Measurements from ENCODE around the gene ZSWIM8. TPM values are rescaled to one million over a fixed set of nuclear protein-coding genes. Genes with fewer than 3 reads are reported as not detected.
A peak's percentile ranks its signal among the peaks of the same experiment; 100 is the strongest.

ZSWIM8 gene
- total RNA-seq, 1 experiment from 2014 or later: 49.5 TPM

DNA sequence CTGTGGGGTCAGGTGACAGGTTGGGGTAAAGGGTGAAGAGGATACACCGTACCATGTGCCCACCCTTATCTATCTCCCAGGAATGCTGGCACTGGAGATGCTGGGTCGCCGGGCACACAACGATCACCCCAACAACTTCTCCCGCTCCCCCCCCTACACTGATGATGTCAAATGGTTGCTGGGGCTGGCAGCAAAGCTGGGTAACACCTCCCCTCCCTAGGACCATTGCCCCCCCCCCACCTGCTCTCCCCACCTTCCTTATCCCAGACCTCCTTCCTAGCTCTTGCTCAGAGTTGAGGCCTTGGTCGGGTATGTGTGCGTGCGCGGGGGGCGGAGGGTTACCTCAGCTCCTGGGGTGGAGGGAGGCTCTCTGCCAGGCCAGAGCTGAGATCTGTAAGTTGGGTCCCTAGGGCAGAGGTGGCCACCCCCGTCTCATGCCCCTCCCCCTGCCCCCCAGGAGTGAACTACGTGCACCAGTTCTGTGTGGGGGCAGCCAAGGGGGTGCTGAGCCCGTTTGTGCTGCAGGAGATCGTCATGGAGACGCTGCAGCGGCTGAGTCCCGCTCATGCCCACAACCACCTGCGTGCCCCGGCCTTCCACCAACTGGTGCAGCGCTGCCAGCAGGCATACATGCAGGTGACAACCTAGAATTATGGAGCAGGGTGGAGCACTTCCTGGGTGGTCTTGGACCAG lies 15.3 kb downstream of the ZSWIM8 start:
- H3K4me1 ChIP-seq (ENCODE audit: low read length): peaks cover 7% of the 10 kb centered on the region
- no peaks in the 10 kb centered on the region for H4K20me1 ChIP-seq (ENCODE audit: insufficient read depth, low read depth, low read length)
- no peaks in the 10 kb centered on the region for H3K27me3 ChIP-seq (ENCODE audit: low read length)
- H3K79me2 ChIP-seq (ENCODE audit: low read length): no peaks in the 10 kb centered on the region
- no peak overlapping the region for H3K27ac ChIP-seq (ENCODE audit: low read length)
- no peak overlapping the region for H3K4me3 ChIP-seq (ENCODE audit: low read length)
- no peak for DNase-seq
- H3K4me2 ChIP-seq (ENCODE audit: low read depth, low read length, poor library complexity, severe bottlenecking): no peak overlapping the region
- peaks cover 28% of the 10 kb centered on the region; the same call in 1 of the 2 replicates for H3K36me3 ChIP-seq (ENCODE audit: insufficient read depth, low read length)
- H3K9me2 ChIP-seq (replicated peaks; ENCODE audit: insufficient read depth, low read length): no peaks in the 10 kb centered on the region
- no peaks in the 10 kb centered on the region for H3K9me3 ChIP-seq (ENCODE audit: low read length)
- H3K9ac ChIP-seq (ENCODE audit: low read length): no peak overlapping the region
- no peak overlapping the region for H2AFZ ChIP-seq (ENCODE audit: low read length)

DNA sequence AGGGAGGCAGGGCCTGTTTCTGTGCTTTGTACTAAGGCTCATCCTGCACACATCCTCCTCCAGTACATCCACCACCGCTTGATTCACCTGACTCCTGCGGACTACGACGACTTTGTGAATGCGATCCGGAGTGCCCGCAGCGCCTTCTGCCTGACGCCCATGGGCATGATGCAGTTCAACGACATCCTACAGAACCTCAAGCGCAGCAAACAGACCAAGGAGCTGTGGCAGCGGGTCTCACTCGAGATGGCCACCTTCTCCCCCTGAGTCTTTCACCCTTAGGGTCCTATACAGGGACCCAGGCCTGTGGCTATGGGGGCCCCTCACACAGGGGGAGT lies 15.8 kb downstream of the ZSWIM8 start:
- Histone ChIP-seq H3K4me1 (ENCODE audit: low read length) (peaks cover 7% of the 10 kb centered on the region), H3K4me2 (ENCODE audit: low read depth, low read length, poor library complexity, severe bottlenecking) (no peak overlapping the region), H3K27ac (ENCODE audit: low read length) (no peak overlapping the region), H3K4me3 (ENCODE audit: low read length) (no peak overlapping the region), H3K9ac (ENCODE audit: low read length) (no peak overlapping the region), H4K20me1 (ENCODE audit: insufficient read depth, low read depth, low read length) (no peaks in the 10 kb centered on the region), H3K9me2 (replicated peaks; ENCODE audit: insufficient read depth, low read length) (no peaks in the 10 kb centered on the region), H3K9me3 (ENCODE audit: low read length) (no peaks in the 10 kb centered on the region), H3K79me2 (ENCODE audit: low read length) (no peaks in the 10 kb centered on the region), H3K27me3 (ENCODE audit: low read length) (no peaks in the 10 kb centered on the region), H2AFZ (ENCODE audit: low read length) (no peak overlapping the region), H3K36me3 (ENCODE audit: insufficient read depth, low read length) (peaks cover 32% of the 10 kb centered on the region; the same call in 1 of the 2 replicates)
- DNase-seq: no peak

DNA sequence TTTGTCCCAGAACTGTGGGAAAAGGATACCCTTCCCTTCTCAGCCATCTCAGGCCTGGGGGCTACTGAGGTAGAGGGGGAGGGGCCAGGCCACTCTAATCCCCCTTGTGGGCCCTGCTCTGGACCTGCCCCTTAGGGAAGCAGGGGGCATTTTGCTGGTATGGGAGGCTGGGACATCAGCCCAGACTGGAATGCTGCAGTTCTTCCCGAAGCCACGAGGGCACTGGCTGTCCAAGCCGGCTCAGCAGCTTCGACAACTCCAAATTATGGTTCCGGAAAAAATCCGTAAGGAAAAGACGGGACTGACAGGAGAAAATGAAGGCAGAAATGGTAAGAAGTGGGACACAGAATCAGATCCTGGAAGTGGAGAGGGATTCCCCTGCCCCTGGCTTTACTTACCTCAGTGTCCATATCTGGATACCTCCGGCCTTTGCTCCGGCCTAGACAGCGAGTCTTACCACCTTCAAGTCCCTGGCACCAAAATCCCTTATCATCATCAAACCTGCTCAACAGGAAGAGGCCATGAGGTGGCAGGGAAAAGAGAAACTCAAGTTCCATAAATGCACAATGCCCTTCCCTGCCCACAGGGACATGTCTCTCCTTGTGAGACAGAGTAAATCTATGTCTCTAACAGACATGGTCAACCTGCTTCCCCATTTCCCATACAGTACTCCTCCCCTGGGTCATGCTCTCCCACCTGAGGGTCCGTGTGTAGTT lies 17.0 kb downstream of the ZSWIM8 start:
- no peak overlapping the region for H3K4me2 ChIP-seq (ENCODE audit: low read depth, low read length, poor library complexity, severe bottlenecking)
- no peaks in the 10 kb centered on the region for H4K20me1 ChIP-seq (ENCODE audit: insufficient read depth, low read depth, low read length)
- no peak overlapping the region for H3K9ac ChIP-seq (ENCODE audit: low read length)
- no peaks in the 10 kb centered on the region for H3K27me3 ChIP-seq (ENCODE audit: low read length)
- H3K27ac ChIP-seq (ENCODE audit: low read length): no peak overlapping the region
- H2AFZ ChIP-seq (ENCODE audit: low read length): no peak overlapping the region
- H3K36me3 ChIP-seq (ENCODE audit: insufficient read depth, low read length): peaks cover 33% of the 10 kb centered on the region; the same call in 1 of the 2 replicates
- H3K9me3 ChIP-seq (ENCODE audit: low read length): no peaks in the 10 kb centered on the region
- peaks cover 7% of the 10 kb centered on the region for H3K4me1 ChIP-seq (ENCODE audit: low read length)
- H3K9me2 ChIP-seq (replicated peaks; ENCODE audit: insufficient read depth, low read length): no peaks in the 10 kb centered on the region
- no peak for DNase-seq
- 0 out of 2 replicates have a peak, but pooled peaks cover 3% of the 10 kb centered on the region for H3K79me2 ChIP-seq (ENCODE audit: low read length)
- H3K4me3 ChIP-seq (ENCODE audit: low read length): no peak overlapping the region

DNA sequence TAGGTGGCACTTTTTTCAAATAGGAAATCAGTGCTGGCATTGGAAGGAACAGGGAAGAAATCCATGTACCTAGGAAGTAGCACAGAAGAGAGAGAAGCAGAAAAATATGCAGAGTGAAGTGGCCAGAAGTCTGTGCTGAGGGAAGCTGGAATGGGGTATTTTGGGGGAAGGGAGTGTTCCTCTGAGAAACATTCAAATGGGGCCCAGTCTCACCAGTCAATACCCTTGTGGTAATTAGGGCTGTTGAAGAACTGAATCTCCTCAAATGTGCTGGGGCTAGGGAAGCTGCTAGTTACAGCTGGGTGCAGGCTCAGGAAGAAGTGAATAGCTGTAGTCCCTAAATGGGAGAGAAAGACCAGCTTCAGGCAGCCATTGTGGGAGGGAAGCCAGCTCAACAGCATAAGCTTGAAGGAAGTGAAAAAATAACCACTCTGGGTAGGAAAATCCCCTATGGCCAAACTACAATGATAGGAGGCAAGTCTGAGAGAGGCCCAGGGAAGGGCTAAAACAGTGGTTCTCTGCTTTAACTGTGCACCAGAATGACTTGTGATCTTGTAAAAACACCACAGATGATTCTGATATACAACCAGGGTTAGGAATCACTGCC lies 18.4 kb downstream of the ZSWIM8 start:
- H3K27ac ChIP-seq (ENCODE audit: low read length): peak overlapping the region; percentile 11
- no peak overlapping the region for H3K9ac ChIP-seq (ENCODE audit: low read length)
- H4K20me1 ChIP-seq (ENCODE audit: insufficient read depth, low read depth, low read length): no peaks in the 10 kb centered on the region
- no peaks in the 10 kb centered on the region for H3K9me3 ChIP-seq (ENCODE audit: low read length)
- no peak overlapping the region for H2AFZ ChIP-seq (ENCODE audit: low read length)
- H3K4me2 ChIP-seq (ENCODE audit: low read depth, low read length, poor library complexity, severe bottlenecking): no peak overlapping the region
- H3K4me1 ChIP-seq (ENCODE audit: low read length): peaks cover 9% of the 10 kb centered on the region
- peaks cover 12% of the 10 kb centered on the region for H3K79me2 ChIP-seq (ENCODE audit: low read length)
- H3K36me3 ChIP-seq (ENCODE audit: insufficient read depth, low read length): peaks cover 27% of the 10 kb centered on the region; the same call in 1 of the 2 replicates
- no peak overlapping the region for H3K4me3 ChIP-seq (ENCODE audit: low read length)
- no peaks in the 10 kb centered on the region for H3K9me2 ChIP-seq (replicated peaks; ENCODE audit: insufficient read depth, low read length)
- H3K27me3 ChIP-seq (ENCODE audit: low read length): no peaks in the 10 kb centered on the region
- no peak for DNase-seq

DNA sequence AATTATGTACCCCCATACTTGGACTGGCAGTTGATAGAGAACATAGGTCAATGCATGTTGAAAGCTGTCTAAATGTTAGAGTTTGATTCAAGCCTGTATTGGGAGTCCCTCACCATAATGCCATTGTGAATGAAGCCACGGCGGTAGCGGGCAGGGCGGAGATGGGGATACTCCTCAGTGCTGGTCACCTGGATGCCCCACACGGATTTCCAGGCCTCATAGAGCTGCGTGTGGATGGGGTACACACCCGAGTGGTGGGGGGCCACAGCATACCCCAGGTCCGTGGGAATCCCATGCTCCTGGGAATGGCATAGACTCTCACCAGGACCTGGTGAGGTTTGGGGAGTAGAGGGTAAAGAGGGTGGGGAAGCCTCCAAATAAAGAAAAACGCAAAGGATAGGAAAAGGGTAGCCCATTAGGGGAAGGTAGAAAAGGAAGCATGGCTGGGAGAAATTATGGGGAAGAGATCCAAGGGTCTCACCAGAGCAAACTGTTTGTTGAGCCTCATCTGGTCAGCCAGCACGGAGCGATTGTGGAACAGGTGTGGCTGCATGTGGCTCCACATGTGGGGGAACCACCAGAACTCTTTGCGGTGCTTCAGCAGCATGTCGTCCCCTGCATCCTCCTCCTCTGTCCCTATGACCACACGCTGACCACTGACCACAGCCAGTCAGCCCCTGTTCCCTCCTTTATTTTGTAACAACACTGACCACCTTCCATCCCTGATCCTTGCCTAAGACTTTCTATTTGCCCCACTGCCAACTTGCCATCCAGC lies 21.0 kb downstream of the ZSWIM8 start:
- Histone ChIP-seq H3K27me3 (ENCODE audit: low read length) (no peaks in the 10 kb centered on the region), H3K9me2 (replicated peaks; ENCODE audit: insufficient read depth, low read length) (no peaks in the 10 kb centered on the region), H3K36me3 (ENCODE audit: insufficient read depth, low read length) (peaks cover 27% of the 10 kb centered on the region; the same call in 1 of the 2 replicates), H3K4me3 (ENCODE audit: low read length) (no peak overlapping the region), H3K4me1 (ENCODE audit: low read length) (peaks cover 28% of the 10 kb centered on the region), H4K20me1 (ENCODE audit: insufficient read depth, low read depth, low read length) (no peaks in the 10 kb centered on the region), H3K27ac (ENCODE audit: low read length) (no peak overlapping the region), H3K79me2 (ENCODE audit: low read length) (peaks cover 32% of the 10 kb centered on the region), H3K9me3 (ENCODE audit: low read length) (no peaks in the 10 kb centered on the region), H2AFZ (ENCODE audit: low read length) (no peak overlapping the region), H3K4me2 (ENCODE audit: low read depth, low read length, poor library complexity, severe bottlenecking) (no peak overlapping the region), H3K9ac (ENCODE audit: low read length) (no peak overlapping the region)
- no peak for DNase-seq

DNA sequence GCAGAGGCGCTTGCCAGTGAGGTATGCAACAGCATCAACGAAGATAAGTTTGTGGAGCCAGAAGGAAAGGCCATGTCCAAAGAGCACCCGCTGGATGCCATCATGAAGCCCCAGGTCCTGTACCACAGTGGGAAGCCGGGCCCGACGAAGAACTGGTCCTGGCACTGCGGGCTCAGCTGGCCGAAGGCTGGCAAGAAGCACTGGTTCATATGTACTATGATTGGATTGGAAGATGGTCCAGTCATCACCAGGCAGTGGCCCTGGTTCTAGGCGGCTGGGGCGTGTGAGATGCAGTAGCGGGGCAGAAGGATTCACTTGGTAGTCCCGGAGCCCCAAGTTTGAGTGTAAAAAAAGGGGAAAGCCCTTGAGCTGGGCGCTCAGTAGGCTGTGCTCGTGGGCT lies 22.1 kb downstream of the ZSWIM8 start:
- Histone ChIP-seq H3K27me3 (ENCODE audit: low read length) (no peaks in the 10 kb centered on the region), H3K27ac (ENCODE audit: low read length) (no peak overlapping the region), H3K9me2 (replicated peaks; ENCODE audit: insufficient read depth, low read length) (no peaks in the 10 kb centered on the region), H3K4me3 (ENCODE audit: low read length) (no peak overlapping the region), H3K36me3 (ENCODE audit: insufficient read depth, low read length) (peaks cover 18% of the 10 kb centered on the region; the same call in 1 of the 2 replicates), H4K20me1 (ENCODE audit: insufficient read depth, low read depth, low read length) (no peaks in the 10 kb centered on the region), H3K9me3 (ENCODE audit: low read length) (no peaks in the 10 kb centered on the region), H3K4me1 (ENCODE audit: low read length) (peaks cover 33% of the 10 kb centered on the region), H2AFZ (ENCODE audit: low read length) (no peak overlapping the region), H3K9ac (ENCODE audit: low read length) (no peak overlapping the region), H3K79me2 (ENCODE audit: low read length) (peaks cover 32% of the 10 kb centered on the region), H3K4me2 (ENCODE audit: low read depth, low read length, poor library complexity, severe bottlenecking) (no peak overlapping the region)
- DNase-seq: no peak

DNA sequence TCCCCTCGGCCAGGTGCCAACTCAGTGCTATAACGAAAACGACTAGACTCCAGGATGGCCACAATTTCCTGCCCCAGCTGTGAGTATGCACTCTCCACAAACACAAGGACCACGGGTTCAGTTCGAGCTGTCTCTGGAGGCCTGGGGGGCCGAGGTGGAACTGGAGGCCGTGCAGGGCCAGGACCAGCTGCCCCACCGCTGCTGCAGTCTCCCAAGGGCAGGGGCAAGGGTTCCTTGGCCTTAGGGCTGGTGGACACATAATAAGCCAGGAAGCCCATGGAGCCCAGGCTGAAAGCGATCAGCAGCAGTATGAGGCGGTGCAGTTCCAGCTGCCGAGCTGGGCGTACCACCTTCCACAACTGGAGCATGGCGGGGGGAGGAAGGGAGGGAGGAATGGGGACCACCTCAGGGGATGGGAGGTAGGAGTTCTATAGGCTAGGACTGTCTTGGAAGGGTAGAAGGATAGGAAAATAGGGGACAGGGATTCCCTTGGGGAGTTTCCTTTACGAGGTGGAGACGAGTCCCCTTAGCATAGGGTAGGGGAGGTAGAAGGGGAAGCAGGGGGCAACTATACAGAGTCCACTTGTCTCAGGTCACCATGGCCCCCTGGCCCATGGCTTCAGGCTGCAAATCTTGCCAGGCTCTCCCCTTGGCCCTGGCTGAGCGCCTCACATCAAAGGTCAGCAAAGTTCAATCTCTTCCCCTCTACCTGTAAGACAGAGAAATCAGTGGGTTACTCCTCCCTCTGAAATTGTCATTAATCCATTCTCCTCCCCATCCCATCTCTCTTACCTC lies 22.8 kb downstream of the ZSWIM8 start:
- H3K27me3 ChIP-seq (ENCODE audit: low read length): no peaks in the 10 kb centered on the region
- H3K4me2 ChIP-seq (ENCODE audit: low read depth, low read length, poor library complexity, severe bottlenecking): no peak overlapping the region
- H3K79me2 ChIP-seq (ENCODE audit: low read length): peaks cover 32% of the 10 kb centered on the region
- no peak overlapping the region for H3K27ac ChIP-seq (ENCODE audit: low read length)
- H3K4me3 ChIP-seq (ENCODE audit: low read length): no peak overlapping the region
- no peak overlapping the region for H2AFZ ChIP-seq (ENCODE audit: low read length)
- no peaks in the 10 kb centered on the region for H3K9me2 ChIP-seq (replicated peaks; ENCODE audit: insufficient read depth, low read length)
- H4K20me1 ChIP-seq (ENCODE audit: insufficient read depth, low read depth, low read length): no peaks in the 10 kb centered on the region
- DNase-seq: no peak
- no peaks in the 10 kb centered on the region for H3K9me3 ChIP-seq (ENCODE audit: low read length)
- H3K4me1 ChIP-seq (ENCODE audit: low read length): peaks cover 37% of the 10 kb centered on the region
- H3K36me3 ChIP-seq (ENCODE audit: insufficient read depth, low read length): peaks cover 12% of the 10 kb centered on the region; the same call in 1 of the 2 replicates
- no peak overlapping the region for H3K9ac ChIP-seq (ENCODE audit: low read length)

All from Karpas-422 (cell line).